Smooth muscle cell (in vitro differentiated cells): ENCODE results near the gene PSME4. TPM values are rescaled to one million over a fixed set of nuclear protein-coding genes. Genes with fewer than 3 reads are reported as not detected.

Experiments used
- DNase-seq: peaks from one replicate; lab custom pipeline; 2025; ENCODE audit not compliant: unreplicated experiment; lab: John Stamatoyannopoulos, UW
- H2AFZ ChIP-seq: fragments of 200-600 bp; sonication (generic); 2 replicates; pipeline ENCODE4 v1.6.0; 2016; ENCODE audit warnings: antibody characterized with exemption, low read depth, mild to moderate bottlenecking
- H3F3A ChIP-seq: fragments of 200-600 bp; sonication (generic); 2 replicates; pipeline ENCODE4 v1.6.0; 2017; ENCODE audit warnings: antibody characterized with exemption, low read depth
- H3K27ac ChIP-seq: fragments of 200-600 bp; sonication (generic); 2 replicates; pipeline ENCODE4 v1.5.1; 2016; ENCODE audit warnings: low read depth, mild to moderate bottlenecking
- H3K27me3 ChIP-seq: fragments of 200-600 bp; sonication (generic); 2 replicates; pipeline ENCODE4 v1.6.1; 2016; ENCODE audit warnings: low read depth, mild to moderate bottlenecking
- H3K36me3 ChIP-seq: fragments of 200-600 bp; sonication (generic); 2 replicates; pipeline ENCODE4 v1.5.1; 2016; ENCODE audit warnings: low read depth
- H3K4me1 ChIP-seq: fragments of 200-600 bp; sonication (generic); 2 replicates; pipeline ENCODE4 v1.5.1; 2016; ENCODE audit warnings: low read depth
- H3K4me2 ChIP-seq: fragments of 200-600 bp; sonication (generic); 2 replicates; pipeline ENCODE4 v1.6.0; 2016; ENCODE audit warnings: mild to moderate bottlenecking
- H3K4me3 ChIP-seq: fragments of 200-600 bp; sonication (generic); 2 replicates; pipeline ENCODE4 v1.5.1; 2016; ENCODE audit warnings: mild to moderate bottlenecking
- H3K79me2 ChIP-seq: fragments of 200-600 bp; sonication (generic); 2 replicates; pipeline ENCODE4 v1.6.0; 2016; ENCODE audit warnings: low read depth, mild to moderate bottlenecking
- H3K9ac ChIP-seq: fragments of 200-600 bp; sonication (generic); 2 replicates; pipeline ENCODE4 v1.6.0; 2016; ENCODE audit warnings: low read depth
- H3K9me3 ChIP-seq: fragments of 200-600 bp; sonication (generic); replicated peaks from 2 replicates; pipeline ENCODE4 v1.5.1; 2016; ENCODE audit warnings: low read depth
- H4K20me1 ChIP-seq: fragments of 200-600 bp; sonication (generic); 2 replicates; pipeline ENCODE4 v1.6.0; 2016; ENCODE audit warnings: low read depth
- CTCF ChIP-seq: fragments of 200-600 bp; sonication (generic); IDR thresholded peaks from 2 replicates; pipeline ENCODE4 v1.5.1; 2017; ENCODE audit warnings: borderline replicate concordance, mild to moderate bottlenecking, antibody characterized with exemption; ENCODE audit not compliant: insufficient read depth, poor library complexity, severe bottlenecking
- WGBS: methylation state at CpG from one replicate; pipeline ENCODE4 v1.1.7; 2016; ENCODE audit warnings: low lambda C conversion rate; 5-methylcytosine and 5-hydroxymethylcytosine counted together
- polyA plus RNA-seq: library from polyadenylated mRNA; unstranded; fragments of >200 nt; fragmentation: Nextera tagmentation; extraction: Ambion mirVana; gene quantifications from 2 replicates; pipeline ENCODE4 v1.2.1, GENCODE V29; 2016
- total RNA-seq: library from RNA; depleted of rRNA; stranded (reverse); fragments of >200 nt; gene quantifications from 2 replicates; pipeline ENCODE4 v1.2.3, GENCODE V29; 2014

PSME4 gene
- total and polyA plus RNA-seq, 2 experiments from 2014 or later, result 11.3 to 65.2 TPM

- Histone ChIP-seq H3K4me3 (no peak overlapping the region), H3K79me2 (no peaks in the 10 kb centered on the region), H3K9ac (no peak overlapping the region), H3K27me3 (no peaks in the 10 kb centered on the region), H2AFZ (no peak overlapping the region), H3K27ac (no peak overlapping the region), H3K36me3 (no peaks in the 10 kb centered on the region), H3K4me1 (no peaks in the 10 kb centered on the region), H3K9me3 (no peaks in the 10 kb centered on the region), H4K20me1 (no peaks in the 10 kb centered on the region), H3F3A (no peaks in the 10 kb centered on the region), H3K4me2 (no peak overlapping the region)
- WGBS, result 95% methylated on average over 8 of the region's 8 CpGs
- TF ChIP-seq CTCF, result no peak
- DNase-seq, result no peak
Measured at GRCh38 chr2:53994818-53995808, 24.3 kb upstream of the PSME4 start.

GRCh38 chr2:53991948-53992347 lies 21.2 kb upstream of the PSME4 start:
- TF ChIP-seq CTCF, result no peak
- H3K27me3 ChIP-seq, result no peaks in the 10 kb centered on the region
- no peak overlapping the region for H3K9ac ChIP-seq
- no peaks in the 10 kb centered on the region for H3K36me3 ChIP-seq
- H3K4me1 ChIP-seq, result no peaks in the 10 kb centered on the region
- H3K4me2 ChIP-seq, result no peak overlapping the region
- no peaks in the 10 kb centered on the region for H3F3A ChIP-seq
- peaks cover 5% of the 10 kb centered on the region for H4K20me1 ChIP-seq
- no peak overlapping the region for H2AFZ ChIP-seq
- no peak overlapping the region for H3K27ac ChIP-seq
- DNase-seq, result no peak
- H3K9me3 ChIP-seq, result no peaks in the 10 kb centered on the region
- no peak overlapping the region for H3K4me3 ChIP-seq
- H3K79me2 ChIP-seq, result no peaks in the 10 kb centered on the region

- Histone ChIP-seq H2AFZ (no peak overlapping the region), H3K4me1 (no peaks in the 10 kb centered on the region), H3K27ac (no peak overlapping the region), H3K9ac (no peak overlapping the region), H3K27me3 (no peaks in the 10 kb centered on the region), H3F3A (no peaks in the 10 kb centered on the region), H3K36me3 (no peaks in the 10 kb centered on the region), H4K20me1 (peaks cover 5% of the 10 kb centered on the region), H3K9me3 (no peaks in the 10 kb centered on the region), H3K4me2 (no peak overlapping the region), H3K4me3 (no peak overlapping the region), H3K79me2 (no peaks in the 10 kb centered on the region)
- no peak for DNase-seq
- TF ChIP-seq CTCF, result no peak
- WGBS, result 93% methylated on average over 2 of the region's 2 CpGs
Measured at GRCh38 chr2:53989210-53989862, 18.5 kb upstream of the PSME4 start.
